HCT116 (cell line): ENCODE data around the gene APBA2. TPM values are rescaled to one million over a fixed set of nuclear protein-coding genes. Genes with fewer than 3 reads are reported as not detected.

Source experiments
- ATAC-seq: fragments of 200-7000 bp; cut with Tn5 transposase; 2 replicates; pipeline ENCODE4 v1.9.1; 2020; ENCODE audit warnings: mild to moderate bottlenecking, moderate library complexity
- BruUV-seq: library from RNA; stranded (reverse); fragments of 400-500 nt; replicated peaks from 2 replicates; lab custom pipeline; 2021; lab: Mats Ljungman, UMichigan
- CTCF ChIA-PET: fragments of 300-600 bp; sonication (Branson Sonifier 250); formaldehyde crosslinking; loops from one replicate; lab custom pipeline; 2021; ENCODE audit warnings: antibody characterized with exemption; lab: Charles Lee
- POLR2A ChIA-PET: fragments of 300-600, 350-600 bp; sonication (Branson Sonifier 250); formaldehyde crosslinking; loops from one replicate; lab custom pipeline; 2021; ENCODE audit warnings: antibody characterized with exemption; lab: Charles Lee
- RAD21 ChIA-PET, 2 experiments: fragments of 300-600 bp; sonication (Branson Sonifier 250); formaldehyde crosslinking; loops; one replicate each; lab custom pipeline; 2023; ENCODE audit warnings: low total read pairs in 2 of 2; ENCODE audit not compliant: uncharacterized antibody in 2 of 2, unreplicated experiment in 2 of 2, low non-redundant PET in 1 of 2; lab: Charles Lee
- DNase-seq: peaks from one replicate; pipeline ENCODE4 v3.0.0-alpha.2; 2010; ENCODE audit warnings: low read depth, low spot score
- H2AFZ ChIP-seq: fragments of 200-600 bp; shearing (Covaris generic), sonication (generic); 2 replicates; pipeline ENCODE4 v1.6.1; 2017; ENCODE audit warnings: low read depth, mixed run types, mixed read lengths, antibody characterized with exemption, low read length; ENCODE audit not compliant: poor library complexity, severe bottlenecking
- H3K27ac ChIP-seq: 2 replicates; pipeline ENCODE4 v1.5.1; 2012; ENCODE audit warnings: low read depth, low read length
- H3K27me3 ChIP-seq: fragments of 200-600 bp; sonication (generic); 2 replicates; pipeline ENCODE4 v1.6.1; 2016; ENCODE audit warnings: mixed run types, low read length, mixed read lengths; ENCODE audit not compliant: insufficient read depth
- H3K36me3 ChIP-seq, 2 experiments: fragments of 200-500 bp in 1 of 2; fragments of 200-600 bp in 1 of 2; sonication (Bioruptor generic) in 1 of 2; sonication (generic) in 1 of 2; 2 replicates each; pipeline versions ENCODE4 v1.5.1 to v1.6.1; 2014 to 2016; ENCODE audit warnings: low read length in 2 of 2, inconsistent platforms in 1 of 2, mixed read lengths in 1 of 2, mixed run types in 1 of 2; ENCODE audit not compliant: insufficient read depth in 2 of 2, control insufficient read depth in 1 of 2
- H3K4me1 ChIP-seq, 2 experiments: fragments of 200-600 bp in 1 of 2; sonication (generic) in 1 of 2; 2 replicates each; pipeline versions ENCODE4 v1.5.1 to v1.6.1; 2012 to 2017; ENCODE audit warnings: low read length in 2 of 2, inconsistent platforms in 1 of 2, mild to moderate bottlenecking in 1 of 2, mixed read lengths in 1 of 2, mixed run types in 1 of 2, moderate library complexity in 1 of 2; ENCODE audit not compliant: insufficient read depth in 2 of 2, control insufficient read depth in 1 of 2
- H3K4me2 ChIP-seq: fragments of 200-600 bp; sonication (generic); 2 replicates; pipeline ENCODE4 v1.6.1; 2017; ENCODE audit warnings: mixed run types, low read length, mixed read lengths
- H3K4me3 ChIP-seq, 2 experiments: fragments of 200-600 bp in 1 of 2; sonication (generic) in 1 of 2; replicated peaks in 1 of 2; 2 replicates each; pipeline ENCODE4 v1.5.1; 2011 to 2016; ENCODE audit warnings: low read length in 2 of 2, control low read depth in 1 of 2, low read depth in 1 of 2, mild to moderate bottlenecking in 1 of 2, mixed read lengths in 1 of 2, mixed run types in 1 of 2
- H3K79me2 ChIP-seq: fragments of 200-600 bp; sonication (generic); 2 replicates; pipeline ENCODE4 v1.6.1; 2017; ENCODE audit warnings: mild to moderate bottlenecking, mixed run types, low read length, moderate library complexity, mixed read lengths; ENCODE audit not compliant: insufficient read depth
- H3K9ac ChIP-seq: fragments of 200-600 bp; sonication (generic); 2 replicates; pipeline ENCODE4 v1.6.1; 2016; ENCODE audit warnings: low read length, mixed read lengths
- H3K9me2 ChIP-seq: fragments of 200-600 bp; sonication (generic), shearing (Covaris generic); 2 replicates; pipeline ENCODE4 v1.6.1; 2017; ENCODE audit warnings: mixed run types, mild to moderate bottlenecking, moderate library complexity; ENCODE audit not compliant: insufficient read depth
- H3K9me3 ChIP-seq, 2 experiments: fragments of 200-500 bp in 1 of 2; fragments of 200-600 bp in 1 of 2; sonication (Bioruptor generic) in 1 of 2; sonication (generic) in 1 of 2; 2 replicates each; pipeline ENCODE4 v1.6.1; 2014 to 2017; ENCODE audit warnings: low read length in 2 of 2, mixed read lengths in 2 of 2, inconsistent platforms in 1 of 2, low read depth in 1 of 2, mild to moderate bottlenecking in 1 of 2, mixed run types in 1 of 2, moderate library complexity in 1 of 2; ENCODE audit not compliant: control insufficient read depth in 1 of 2, insufficient read depth in 1 of 2
- H4K20me1 ChIP-seq: fragments of 200-600 bp; sonication (generic), shearing (Covaris generic); 2 replicates; pipeline ENCODE4 v1.6.1; 2017; ENCODE audit warnings: mixed run types, mild to moderate bottlenecking, moderate library complexity; ENCODE audit not compliant: insufficient read depth
- CBX3 ChIP-seq: IDR thresholded peaks from 2 replicates; pipeline ENCODE4 v1.6.1; 2012; ENCODE audit warnings: low read depth
- CEBPB ChIP-seq: IDR thresholded peaks from 2 replicates; pipeline ENCODE4 v1.6.1; 2012; ENCODE audit warnings: low read depth
- EGR1 ChIP-seq: IDR thresholded peaks from 2 replicates; pipeline ENCODE4 v1.6.1; 2012; ENCODE audit warnings: low read depth
- EZH2 ChIP-seq: fragments of 200-600 bp; sonication (generic); IDR thresholded peaks from 2 replicates; pipeline ENCODE4 v1.6.1; 2017; ENCODE audit warnings: antibody characterized with exemption, mixed run types
- EZH2phosphoT487 ChIP-seq: fragments of 200-600 bp; IDR thresholded peaks from 2 replicates; pipeline ENCODE4 v1.6.1; 2018; ENCODE audit warnings: antibody characterized with exemption, borderline replicate concordance
- FOSL1 ChIP-seq: IDR thresholded peaks from 2 replicates; pipeline ENCODE4 v1.6.1; 2012; ENCODE audit warnings: low read depth
- POLR2A ChIP-seq: IDR thresholded peaks from 2 replicates; pipeline ENCODE4 v1.7.0; 2011; ENCODE audit warnings: borderline replicate concordance; ENCODE audit not compliant: insufficient read depth, insufficient read length; ENCODE audit errors: extremely low read depth
- POLR2AphosphoS5 ChIP-seq: IDR thresholded peaks from 2 replicates; pipeline ENCODE4 v1.6.1; 2011; ENCODE audit warnings: mild to moderate bottlenecking, low read depth, low read length, moderate library complexity
- RAD21 ChIP-seq: IDR thresholded peaks from 2 replicates; pipeline ENCODE4 v1.6.1; 2012; ENCODE audit warnings: low read depth, mild to moderate bottlenecking
- SIN3A ChIP-seq: IDR thresholded peaks from 2 replicates; pipeline ENCODE4 v1.6.1; 2012; ENCODE audit warnings: low read depth
- SP1 ChIP-seq: IDR thresholded peaks from 2 replicates; pipeline ENCODE4 v1.6.1; 2012; ENCODE audit warnings: low read depth
- SRF ChIP-seq: IDR thresholded peaks from 2 replicates; pipeline ENCODE4 v1.6.1; 2012; ENCODE audit warnings: low read depth
- TCF7L2 ChIP-seq: IDR thresholded peaks from 2 replicates; pipeline ENCODE4 v1.7.0; 2011; ENCODE audit warnings: borderline replicate concordance, inconsistent platforms; ENCODE audit not compliant: insufficient read depth, insufficient read length; ENCODE audit errors: extremely low read depth
- YY1 ChIP-seq: IDR thresholded peaks from 2 replicates; pipeline ENCODE4 v1.6.1; 2011; ENCODE audit warnings: low read length, low read depth, moderate library complexity, mild to moderate bottlenecking; ENCODE audit not compliant: insufficient replicate concordance; ENCODE audit errors: extremely low read depth
- ZFX ChIP-seq: fragments of 450-650 bp; IDR thresholded peaks from 2 replicates; pipeline ENCODE4 v1.6.1; 2017
- ZNF274 ChIP-seq: fragments of 200-500 bp; sonication (Bioruptor generic); IDR thresholded peaks from 2 replicates; pipeline ENCODE4 v1.6.1; 2014; ENCODE audit warnings: mild to moderate bottlenecking, low read depth, low read length, inconsistent platforms
- intact Hi-C: fragments of 100-400 bp; cut with micrococcal nuclease; formaldehyde crosslinking; loops from 2 replicates; pipeline ENCODE4 v1.10.0; 2022
- total RNA-seq: library from RNA; stranded (reverse); gene quantifications from one replicate; pipeline ENCODE4 v1.2.1, GENCODE V29; 2021; ENCODE audit not compliant: unreplicated experiment
- TF ChIP-seq, protein P1 (sequence below): IDR thresholded peaks from 2 replicates; pipeline ENCODE4 v1.6.1; 2011; ENCODE audit warnings: mild to moderate bottlenecking, low read length, moderate library complexity; ENCODE audit not compliant: insufficient replicate concordance; ENCODE audit errors: extremely low read depth
- TF ChIP-seq, protein P2 (sequence below): IDR thresholded peaks from 2 replicates; pipeline ENCODE4 v1.6.1; 2012
- TF ChIP-seq, protein P3 (sequence below): IDR thresholded peaks from 2 replicates; pipeline ENCODE4 v1.6.1; 2012; ENCODE audit warnings: low read depth
- TF ChIP-seq, protein P4 (sequence below), 3 experiments: fragments of 200-600 bp in 1 of 3; sonication (generic) in 1 of 3; IDR thresholded peaks in 2 of 3; conservative IDR thresholded peaks in 1 of 3; 2 replicates each; pipeline ENCODE4 v1.5.1; 2012 to 2017; ENCODE audit warnings: low read depth in 2 of 3, low read length in 2 of 3, antibody characterized with exemption in 1 of 3, borderline replicate concordance in 1 of 3, control low read depth in 1 of 3, mild to moderate bottlenecking in 1 of 3, mixed read lengths in 1 of 3, mixed run types in 1 of 3, moderate library complexity in 1 of 3; ENCODE audit not compliant: insufficient read depth in 1 of 3

The APBA2 gene
- total RNA-seq, 1 experiment from 2014 or later, result 0.47 TPM

DNA sequence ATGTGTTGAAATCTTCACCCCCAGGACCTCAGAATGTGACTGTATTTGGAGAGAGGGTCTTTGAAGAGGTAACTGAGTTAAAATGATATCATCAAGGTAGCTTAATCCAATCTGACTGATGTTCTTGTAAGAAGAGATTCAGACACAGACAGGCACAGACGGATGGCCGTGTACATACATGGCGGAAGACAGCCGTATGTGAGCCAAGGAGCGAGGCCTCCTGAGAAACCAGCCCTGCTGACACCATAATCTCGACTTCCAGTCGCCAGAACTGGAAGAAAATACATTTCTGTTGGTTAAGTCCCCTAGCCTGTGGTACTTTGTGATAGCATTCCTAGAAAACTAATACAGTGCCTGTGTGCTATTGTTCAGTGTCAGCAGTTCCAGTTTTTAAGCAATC, 73.6 kb downstream of the APBA2 start:
- POLR2A ChIA-PET, result no interaction called here

More for the DNA sequence above, 73.6 kb downstream of the APBA2 start:
- Histone ChIP-seq H3K9ac (no peak overlapping the region), H4K20me1 (no peaks in the 10 kb centered on the region), H3K4me3 (no peak overlapping the region), H3K79me2 (no peaks in the 10 kb centered on the region), H3K27me3 (no peaks in the 10 kb centered on the region), H3K9me3 (no peaks in the 10 kb centered on the region), H3K9me2 (no peaks in the 10 kb centered on the region), H3K4me1 (peaks cover 6 to 22% of the 10 kb centered on the region in 2 experiments), H3K4me2 (no peak overlapping the region), H3K36me3 (no peaks in the 10 kb centered on the region), H2AFZ (no peak overlapping the region), H3K27ac (no peak overlapping the region)
- TF ChIP-seq, protein P1, sequence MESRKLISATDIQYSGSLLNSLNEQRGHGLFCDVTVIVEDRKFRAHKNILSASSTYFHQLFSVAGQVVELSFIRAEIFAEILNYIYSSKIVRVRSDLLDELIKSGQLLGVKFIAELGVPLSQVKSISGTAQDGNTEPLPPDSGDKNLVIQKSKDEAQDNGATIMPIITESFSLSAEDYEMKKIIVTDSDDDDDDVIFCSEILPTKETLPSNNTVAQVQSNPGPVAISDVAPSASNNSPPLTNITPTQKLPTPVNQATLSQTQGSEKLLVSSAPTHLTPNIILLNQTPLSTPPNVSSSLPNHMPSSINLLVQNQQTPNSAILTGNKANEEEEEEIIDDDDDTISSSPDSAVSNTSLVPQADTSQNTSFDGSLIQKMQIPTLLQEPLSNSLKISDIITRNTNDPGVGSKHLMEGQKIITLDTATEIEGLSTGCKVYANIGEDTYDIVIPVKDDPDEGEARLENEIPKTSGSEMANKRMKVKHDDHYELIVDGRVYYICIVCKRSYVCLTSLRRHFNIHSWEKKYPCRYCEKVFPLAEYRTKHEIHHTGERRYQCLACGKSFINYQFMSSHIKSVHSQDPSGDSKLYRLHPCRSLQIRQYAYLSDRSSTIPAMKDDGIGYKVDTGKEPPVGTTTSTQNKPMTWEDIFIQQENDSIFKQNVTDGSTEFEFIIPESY, result no peak
- TF ChIP-seq, protein P2, sequence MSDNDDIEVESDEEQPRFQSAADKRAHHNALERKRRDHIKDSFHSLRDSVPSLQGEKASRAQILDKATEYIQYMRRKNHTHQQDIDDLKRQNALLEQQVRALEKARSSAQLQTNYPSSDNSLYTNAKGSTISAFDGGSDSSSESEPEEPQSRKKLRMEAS, result no peak
- TF ChIP-seq CBX3 (no peak), ZFX (no peak), SRF (no peak), RAD21 (no peak), POLR2AphosphoS5 (no peak), FOSL1 (no peak), EGR1 (no peak), SP1 (no peak), CEBPB (no peak), POLR2A (no peak), SIN3A (no peak), YY1 (no peak), TCF7L2 (no peak), EZH2 (no peak), EZH2phosphoT487 (no peak), ZNF274 (no peak)
- TF ChIP-seq, protein P3, sequence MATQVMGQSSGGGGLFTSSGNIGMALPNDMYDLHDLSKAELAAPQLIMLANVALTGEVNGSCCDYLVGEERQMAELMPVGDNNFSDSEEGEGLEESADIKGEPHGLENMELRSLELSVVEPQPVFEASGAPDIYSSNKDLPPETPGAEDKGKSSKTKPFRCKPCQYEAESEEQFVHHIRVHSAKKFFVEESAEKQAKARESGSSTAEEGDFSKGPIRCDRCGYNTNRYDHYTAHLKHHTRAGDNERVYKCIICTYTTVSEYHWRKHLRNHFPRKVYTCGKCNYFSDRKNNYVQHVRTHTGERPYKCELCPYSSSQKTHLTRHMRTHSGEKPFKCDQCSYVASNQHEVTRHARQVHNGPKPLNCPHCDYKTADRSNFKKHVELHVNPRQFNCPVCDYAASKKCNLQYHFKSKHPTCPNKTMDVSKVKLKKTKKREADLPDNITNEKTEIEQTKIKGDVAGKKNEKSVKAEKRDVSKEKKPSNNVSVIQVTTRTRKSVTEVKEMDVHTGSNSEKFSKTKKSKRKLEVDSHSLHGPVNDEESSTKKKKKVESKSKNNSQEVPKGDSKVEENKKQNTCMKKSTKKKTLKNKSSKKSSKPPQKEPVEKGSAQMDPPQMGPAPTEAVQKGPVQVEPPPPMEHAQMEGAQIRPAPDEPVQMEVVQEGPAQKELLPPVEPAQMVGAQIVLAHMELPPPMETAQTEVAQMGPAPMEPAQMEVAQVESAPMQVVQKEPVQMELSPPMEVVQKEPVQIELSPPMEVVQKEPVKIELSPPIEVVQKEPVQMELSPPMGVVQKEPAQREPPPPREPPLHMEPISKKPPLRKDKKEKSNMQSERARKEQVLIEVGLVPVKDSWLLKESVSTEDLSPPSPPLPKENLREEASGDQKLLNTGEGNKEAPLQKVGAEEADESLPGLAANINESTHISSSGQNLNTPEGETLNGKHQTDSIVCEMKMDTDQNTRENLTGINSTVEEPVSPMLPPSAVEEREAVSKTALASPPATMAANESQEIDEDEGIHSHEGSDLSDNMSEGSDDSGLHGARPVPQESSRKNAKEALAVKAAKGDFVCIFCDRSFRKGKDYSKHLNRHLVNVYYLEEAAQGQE, result no peak
- TF ChIP-seq, protein P4, sequence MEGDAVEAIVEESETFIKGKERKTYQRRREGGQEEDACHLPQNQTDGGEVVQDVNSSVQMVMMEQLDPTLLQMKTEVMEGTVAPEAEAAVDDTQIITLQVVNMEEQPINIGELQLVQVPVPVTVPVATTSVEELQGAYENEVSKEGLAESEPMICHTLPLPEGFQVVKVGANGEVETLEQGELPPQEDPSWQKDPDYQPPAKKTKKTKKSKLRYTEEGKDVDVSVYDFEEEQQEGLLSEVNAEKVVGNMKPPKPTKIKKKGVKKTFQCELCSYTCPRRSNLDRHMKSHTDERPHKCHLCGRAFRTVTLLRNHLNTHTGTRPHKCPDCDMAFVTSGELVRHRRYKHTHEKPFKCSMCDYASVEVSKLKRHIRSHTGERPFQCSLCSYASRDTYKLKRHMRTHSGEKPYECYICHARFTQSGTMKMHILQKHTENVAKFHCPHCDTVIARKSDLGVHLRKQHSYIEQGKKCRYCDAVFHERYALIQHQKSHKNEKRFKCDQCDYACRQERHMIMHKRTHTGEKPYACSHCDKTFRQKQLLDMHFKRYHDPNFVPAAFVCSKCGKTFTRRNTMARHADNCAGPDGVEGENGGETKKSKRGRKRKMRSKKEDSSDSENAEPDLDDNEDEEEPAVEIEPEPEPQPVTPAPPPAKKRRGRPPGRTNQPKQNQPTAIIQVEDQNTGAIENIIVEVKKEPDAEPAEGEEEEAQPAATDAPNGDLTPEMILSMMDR (IDR thresholded peaks at IDR 0.05 in 2 of 3, conservative IDR thresholded peaks at IDR 0.05 in 1 of 3; ENCODE audit: borderline replicate concordance in 1 of 3, insufficient read depth in 1 of 3, low read depth in 2 of 3, low read length in 2 of 3), result no peak
- DNase-seq, result no peak
- no peak for ATAC-seq
- intact Hi-C loops, result no loop called here
- CTCF ChIA-PET, result interaction anchor here (0.9 kb wide), 1 partner anchor 143 kb away, joined by 3 read pairs; no protein-coding TSS in a partner anchor
- RAD21 ChIA-PET, result no interaction called here
- no TSS peak for BruUV-seq
